Tibial nerve (tissue), 4 donors: ENCODE results near the gene USO1. TPM values are rescaled to one million over a fixed set of nuclear protein-coding genes. Genes with fewer than 3 reads are reported as not detected.
"Not testable (repeated sequence)": the region's sequence is repeated elsewhere in the genome, so short reads cannot be mapped to it uniquely, and the experiment has no call there.

Experiments used
- DNase-seq, 2 donors: peaks; one replicate each; pipeline ENCODE4 v3.0.0-alpha.2; 2019; ENCODE audit warnings: low spot score in 2 of 2
- H3K27ac ChIP-seq, 4 donors: fragments of 200-600 bp; sonication (generic) in 3 of 4; one replicate each; pipeline ENCODE4 v1.5.1; 2017 to 2019; ENCODE audit warnings: mild to moderate bottlenecking in 1 of 4
- H3K27me3 ChIP-seq, 2 donors: fragments of 200-600 bp; sonication (generic) in 1 of 2; one replicate each; pipeline versions ENCODE4 v1.5.1 to v1.6.0; 2017 to 2019
- H3K36me3 ChIP-seq, 3 donors: fragments of 200-600 bp; sonication (generic); one replicate each; pipeline ENCODE4 v1.5.1; 2018 to 2019
- H3K4me1 ChIP-seq, 4 donors: fragments of 200-600 bp; sonication (generic) in 3 of 4; one replicate each; pipeline ENCODE4 v1.5.1; 2017 to 2019
- H3K4me3 ChIP-seq, 4 donors: fragments of 200-600 bp; sonication (generic) in 3 of 4; one replicate each; pipeline ENCODE4 v1.5.1; 2017 to 2019; ENCODE audit warnings: mild to moderate bottlenecking in 1 of 4, moderate library complexity in 1 of 4
- H3K9me3 ChIP-seq, 4 donors: fragments of 200-600 bp; sonication (generic) in 3 of 4; one replicate each; pipeline ENCODE4 v1.5.1; 2017 to 2019
- EP300 ChIP-seq, 2 donors: sonication (generic); formaldehyde crosslinking; IDR thresholded peaks; one replicate each; pipeline ENCODE4 v1.6.1; 2017; ENCODE audit warnings: antibody characterized with exemption in 2 of 2, mild to moderate bottlenecking in 1 of 2
- POLR2A ChIP-seq, 2 donors: fragments of 450-650 bp; IDR thresholded peaks; one replicate each; pipeline ENCODE4 v1.6.1; 2017; ENCODE audit warnings: antibody characterized with exemption in 2 of 2, mild to moderate bottlenecking in 2 of 2, moderate library complexity in 2 of 2
- WGBS, 2 donors: methylation state at CpG; one replicate each; pipeline ENCODE4 v1.1.5; 2018; 5-methylcytosine and 5-hydroxymethylcytosine counted together
- small RNA-seq: library from RNA; depleted of rRNA; stranded (forward); fragments of <200 nt; gene quantifications from one replicate; pipeline ENCODE3, GENCODE V24; 2016
- total RNA-seq, 4 donors: library from RNA; depleted of rRNA; stranded (reverse); fragments of >200 nt; gene quantifications; one replicate each; pipeline ENCODE4 v1.1.0, GENCODE V29; 2016
- TF ChIP-seq, protein P1 (sequence below), 5 experiments: fragments of 200-600 bp in 3 of 5; fragments of 450-650 bp in 2 of 5; sonication (generic) in 3 of 5; IDR thresholded peaks; one replicate each; pipeline ENCODE4 v1.5.1; 2016 to 2019; ENCODE audit warnings: antibody characterized with exemption in 5 of 5, mild to moderate bottlenecking in 3 of 5, moderate library complexity in 2 of 5

USO1 gene
- total RNA-seq, 4 donors from 2014 or later = 50.9 to 58.6 (median 55.8) TPM

DNA sequence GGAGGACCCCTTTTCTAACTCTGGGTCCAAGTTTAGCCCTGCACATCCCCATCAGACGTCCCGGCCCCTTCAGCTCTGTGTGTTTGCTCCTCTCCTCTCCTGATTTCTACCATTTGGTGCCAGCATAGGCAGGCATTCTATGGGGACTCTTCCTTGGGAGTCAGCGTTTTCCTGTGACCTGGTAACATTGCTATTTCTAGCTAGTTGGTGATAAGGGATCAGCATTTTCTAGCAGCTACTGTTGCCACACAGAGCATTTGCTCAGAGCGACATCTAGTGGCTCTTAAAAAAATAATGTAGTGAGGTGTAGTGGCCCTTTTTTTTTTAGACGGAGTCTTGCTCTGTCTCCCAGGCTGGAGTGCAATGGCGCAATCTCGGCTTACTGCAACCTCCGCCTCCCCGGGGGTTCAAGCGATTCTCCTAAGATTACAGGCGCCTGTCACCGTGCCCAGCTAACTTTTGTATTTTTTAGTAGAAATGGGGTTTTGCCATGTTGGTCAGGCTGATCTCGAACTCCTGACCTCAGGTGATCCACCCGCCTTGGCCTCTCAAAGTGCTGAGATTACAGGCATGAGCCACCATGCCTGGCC is 123.9 kb downstream of the USO1 start:
- not testable (repeated sequence) for H3K27me3 ChIP-seq, H3K27ac ChIP-seq, H3K36me3 ChIP-seq, H3K9me3 ChIP-seq, H3K4me3 ChIP-seq
- WGBS, 2 donors = 22 to 24% methylated on average over 14 of the region's 14 CpGs
- TF ChIP-seq, protein P1, sequence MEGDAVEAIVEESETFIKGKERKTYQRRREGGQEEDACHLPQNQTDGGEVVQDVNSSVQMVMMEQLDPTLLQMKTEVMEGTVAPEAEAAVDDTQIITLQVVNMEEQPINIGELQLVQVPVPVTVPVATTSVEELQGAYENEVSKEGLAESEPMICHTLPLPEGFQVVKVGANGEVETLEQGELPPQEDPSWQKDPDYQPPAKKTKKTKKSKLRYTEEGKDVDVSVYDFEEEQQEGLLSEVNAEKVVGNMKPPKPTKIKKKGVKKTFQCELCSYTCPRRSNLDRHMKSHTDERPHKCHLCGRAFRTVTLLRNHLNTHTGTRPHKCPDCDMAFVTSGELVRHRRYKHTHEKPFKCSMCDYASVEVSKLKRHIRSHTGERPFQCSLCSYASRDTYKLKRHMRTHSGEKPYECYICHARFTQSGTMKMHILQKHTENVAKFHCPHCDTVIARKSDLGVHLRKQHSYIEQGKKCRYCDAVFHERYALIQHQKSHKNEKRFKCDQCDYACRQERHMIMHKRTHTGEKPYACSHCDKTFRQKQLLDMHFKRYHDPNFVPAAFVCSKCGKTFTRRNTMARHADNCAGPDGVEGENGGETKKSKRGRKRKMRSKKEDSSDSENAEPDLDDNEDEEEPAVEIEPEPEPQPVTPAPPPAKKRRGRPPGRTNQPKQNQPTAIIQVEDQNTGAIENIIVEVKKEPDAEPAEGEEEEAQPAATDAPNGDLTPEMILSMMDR (IDR thresholded peaks at IDR 0.05) = peak; percentile 46 to 66 (median 55)
- DNase-seq = peak in 1 of 2 donors; percentile 32
- peaks cover 0 to 20% (median 6%) of the 10 kb centered on the region in 4 donors for H3K4me1 ChIP-seq

DNA sequence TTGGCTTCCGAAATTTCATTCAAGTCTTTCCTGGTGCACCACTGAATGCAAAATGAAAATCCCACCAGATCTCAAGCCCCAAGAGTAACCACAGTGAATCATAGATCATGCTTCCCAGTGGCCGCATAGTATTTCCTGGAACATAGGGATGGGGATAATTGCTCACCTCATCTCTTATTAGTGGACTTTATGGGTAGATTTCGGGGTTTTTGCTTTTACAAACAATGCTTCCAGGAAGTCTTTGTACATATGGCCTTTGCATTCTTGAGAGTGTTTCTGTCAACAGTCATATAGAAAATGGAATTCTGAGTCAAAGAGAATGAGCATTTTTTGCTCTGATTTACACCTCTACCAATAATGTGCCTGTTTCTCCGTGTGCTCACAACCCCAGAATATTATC is 124.5 kb downstream of the USO1 start:
- Histone ChIP-seq H3K4me3 (no peak overlapping the region), H3K4me1 (peaks cover 0 to 15% (median 4%) of the 10 kb centered on the region in 4 donors), H3K27ac (no peak overlapping the region), H3K27me3 (no peaks in the 10 kb centered on the region), H3K9me3 (no peaks in the 10 kb centered on the region), H3K36me3 (no peaks in the 10 kb centered on the region)
- TF ChIP-seq, protein P1 (IDR thresholded peaks at IDR 0.05) = no peak
- no peak for TF ChIP-seq POLR2A (IDR thresholded peaks at IDR 0.05)
- no peak for TF ChIP-seq EP300 (IDR thresholded peaks at IDR 0.05)
- WGBS, 2 donors = 80 to 88% methylated on average over 4 of the region's 4 CpGs
- DNase-seq = no peak

DNA sequence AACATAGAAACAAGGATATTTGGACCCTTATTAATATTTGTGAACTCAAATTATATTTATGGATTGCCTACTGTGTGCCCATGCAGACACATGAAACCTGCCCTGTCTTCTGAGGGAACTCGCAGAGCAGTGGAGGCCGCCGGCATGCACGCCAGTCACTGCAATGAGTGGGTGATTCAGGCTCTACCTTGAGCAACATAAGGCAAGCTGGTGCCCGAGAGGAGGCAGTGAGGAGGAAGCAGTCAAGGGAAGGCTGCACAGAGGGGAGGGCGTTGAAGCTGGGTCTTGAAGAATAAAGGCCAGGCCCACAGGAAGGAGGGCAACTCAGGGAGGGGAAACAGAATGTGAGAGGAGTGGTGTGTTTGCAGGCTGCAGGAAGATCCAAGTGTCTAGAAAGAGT is 125.1 kb downstream of the USO1 start:
- H3K36me3 ChIP-seq = no peaks in the 10 kb centered on the region
- no peaks in the 10 kb centered on the region for H3K9me3 ChIP-seq
- no peaks in the 10 kb centered on the region for H3K27me3 ChIP-seq
- no peak for TF ChIP-seq EP300 (IDR thresholded peaks at IDR 0.05)
- no peak for TF ChIP-seq POLR2A (IDR thresholded peaks at IDR 0.05)
- TF ChIP-seq, protein P1 (IDR thresholded peaks at IDR 0.05) = no peak
- no peak overlapping the region for H3K27ac ChIP-seq
- 64 to 68% methylated on average over 6 of the region's 6 CpGs for WGBS, 2 donors
- no peak for DNase-seq
- H3K4me3 ChIP-seq = no peak overlapping the region
- peaks cover 0 to 10% (median 1%) of the 10 kb centered on the region in 4 donors for H3K4me1 ChIP-seq

DNA sequence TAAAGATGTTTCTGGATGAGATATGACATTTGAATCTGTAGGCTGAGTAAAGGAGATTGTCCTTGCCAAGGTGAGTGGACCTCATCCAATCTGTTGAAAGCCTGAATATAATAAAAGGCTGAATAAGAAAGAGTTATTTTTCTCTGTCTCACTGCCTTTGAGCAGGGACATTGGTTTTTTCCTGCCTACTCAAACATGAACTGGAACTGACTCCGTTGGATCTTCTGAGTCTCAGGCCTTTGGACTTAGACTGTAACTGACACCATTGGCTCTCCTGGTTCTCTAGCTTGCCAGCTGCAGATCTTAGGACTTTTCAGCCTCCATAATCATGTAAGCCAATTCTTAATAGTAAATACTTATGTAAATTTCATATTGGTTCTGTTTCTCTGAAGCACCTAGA is 134.3 kb downstream of the USO1 start:
- 47 to 94% methylated on average over 1 of the region's 1 CpG for WGBS, 2 donors

DNA sequence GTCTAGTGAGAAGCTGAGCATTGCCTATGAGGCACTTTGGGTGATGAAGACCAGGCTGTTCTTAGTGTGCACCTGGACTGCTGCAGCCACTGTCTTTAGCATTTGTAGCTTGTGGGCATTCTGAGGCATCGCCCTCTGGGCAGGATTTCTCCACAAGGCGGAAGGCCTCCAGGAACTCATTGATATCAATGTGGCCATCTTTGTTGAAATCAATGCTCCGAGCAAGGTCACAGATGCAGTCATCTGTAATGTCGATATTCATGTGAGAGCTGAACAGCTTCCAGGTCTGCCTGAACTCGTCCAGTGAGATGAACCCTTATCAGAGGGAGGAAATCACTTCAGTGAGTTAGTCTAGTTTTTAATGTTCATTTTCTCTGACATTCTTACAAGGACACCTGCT is 136.2 kb downstream of the USO1 start:
- Histone ChIP-seq H3K4me1 (no peaks in the 10 kb centered on the region), H3K27me3 (no peaks in the 10 kb centered on the region), H3K27ac (no peak overlapping the region), H3K36me3 (no peaks in the 10 kb centered on the region), H3K9me3 (no peaks in the 10 kb centered on the region), H3K4me3 (no peak overlapping the region)
- WGBS, 2 donors = 88 to 89% methylated on average over 5 of the region's 5 CpGs
- no peak for DNase-seq
- TF ChIP-seq, protein P1 (IDR thresholded peaks at IDR 0.05) = no peak
- no peak for TF ChIP-seq POLR2A (IDR thresholded peaks at IDR 0.05)
- no peak for TF ChIP-seq EP300 (IDR thresholded peaks at IDR 0.05)

More for the DNA sequence above, 134.3 kb downstream of the USO1 start:
- no peak for DNase-seq
- Histone ChIP-seq H3K4me1 (no peaks in the 10 kb centered on the region), H3K9me3 (no peaks in the 10 kb centered on the region), H3K27ac (no peak overlapping the region), H3K27me3 (no peaks in the 10 kb centered on the region), H3K4me3 (no peak overlapping the region), H3K36me3 (no peaks in the 10 kb centered on the region)
- TF ChIP-seq EP300 (IDR thresholded peaks at IDR 0.05) = no peak
- TF ChIP-seq, protein P1 (IDR thresholded peaks at IDR 0.05) = no peak
- no peak for TF ChIP-seq POLR2A (IDR thresholded peaks at IDR 0.05)

Small RNAs within 50 kb of the gene (small RNA-seq; reads per million reads assigned to genes)
- gene RNU2-16P = not detected

Other genes with a start within 250 kb of the USO1 start
- 10 to 100 TPM; 11.2 to 29.5 (median 22.6) TPM for gene RCHY1, start 210.2 kb upstream of the USO1 start, total RNA-seq
- 10 to 100 TPM; 23.1 to 37.1 (median 27.5) TPM for gene THAP6, start 210.1 kb upstream of the USO1 start, total RNA-seq
- gene ODAPH, start 168.5 kb upstream of the USO1 start, total RNA-seq = not detected
- 1 to 10 TPM in 1 of 4 donors, under 1 TPM in 2, not detected in 1; 0.21 to 2.9 (median 0.66) TPM for gene CDKL2, start 94.0 kb upstream of the USO1 start, total RNA-seq
- gene G3BP2, start 51.2 kb upstream of the USO1 start, total RNA-seq = 10 to 100 TPM; 48.7 to 70.1 (median 56.6) TPM
- gene PPEF2, start 177.9 kb downstream of the USO1 start, total RNA-seq = 1 to 10 TPM in 1 of 4 donors, under 1 TPM in 2, not detected in 1; under 0.01 to 1.1 (median 0.30) TPM
- 100 to 1,000 TPM in 3 of 4 donors, 10 to 100 TPM in 1; 70.5 to 191 (median 170) TPM for gene NAAA, start 216.4 kb downstream of the USO1 start, total RNA-seq